ENCODE results near the gene MAP2K7. TPM values are rescaled to one million over a fixed set of nuclear protein-coding genes. Genes with fewer than 3 reads are reported as not detected.

MAP2K7 gene
- total and polyA plus RNA-seq, 8 donors: 25.7 to 33.1 (median 30.6) TPM

- Histone ChIP-seq H3K4me3 (no peak overlapping the region), H3K4me1 (peaks cover 0 to 4% of the 10 kb centered on the region in 2 donors), H3K27me3 (peaks cover 7 to 27% of the 10 kb centered on the region in 2 donors), H3K36me3 (no peaks in the 10 kb centered on the region), H3K27ac (no peak overlapping the region), H3K9me3 (no peaks in the 10 kb centered on the region)
- intact Hi-C loops (cut with DNase I): no loop called here
- ATAC-seq (no peak), DNase-seq (no peak)
- TF ChIP-seq CTCF (IDR thresholded peaks at IDR 0.05): no peak
Observed at GRCh38 chr19:7879111-7879807, 24.4 kb upstream of the MAP2K7 start.

GRCh38 chr19:7879836-7880235 is 23.8 kb upstream of the MAP2K7 start:
- TF ChIP-seq CTCF (IDR thresholded peaks at IDR 0.05): no peak
- no peak for DNase-seq
- Histone ChIP-seq H3K27ac (no peak overlapping the region), H3K4me1 (no peaks in the 10 kb centered on the region), H3K36me3 (no peaks in the 10 kb centered on the region), H3K9me3 (no peaks in the 10 kb centered on the region), H3K4me3 (no peak overlapping the region), H3K27me3 (peaks cover 7 to 21% of the 10 kb centered on the region in 2 donors)
- intact Hi-C loops (cut with DNase I): no loop called here
- ATAC-seq: no peak

GRCh38 chr19:7881910-7882309 is 21.8 kb upstream of the MAP2K7 start:
- Histone ChIP-seq H3K27ac (no peak overlapping the region), H3K4me3 (no peak overlapping the region), H3K9me3 (no peaks in the 10 kb centered on the region), H3K27me3 (peaks cover 0 to 11% of the 10 kb centered on the region in 2 donors), H3K4me1 (no peaks in the 10 kb centered on the region), H3K36me3 (no peaks in the 10 kb centered on the region)
- DNase-seq: no peak
- TF ChIP-seq CTCF (IDR thresholded peaks at IDR 0.05): no peak
- intact Hi-C loops (cut with DNase I): no loop called here
- no peak for ATAC-seq

GRCh38 chr19:7883105-7883504 is 20.6 kb upstream of the MAP2K7 start:
- Histone ChIP-seq H3K36me3 (no peaks in the 10 kb centered on the region), H3K27me3 (peaks cover 0 to 20% of the 10 kb centered on the region in 2 donors), H3K4me1 (peaks cover 0 to 1% of the 10 kb centered on the region in 2 donors), H3K27ac (no peak overlapping the region), H3K9me3 (no peaks in the 10 kb centered on the region), H3K4me3 (no peak overlapping the region)
- intact Hi-C loops (cut with DNase I): no loop called here
- TF ChIP-seq CTCF (IDR thresholded peaks at IDR 0.05): no peak
- ATAC-seq (no peak), DNase-seq (no peak)

- TF ChIP-seq CTCF (IDR thresholded peaks at IDR 0.05): no peak
- intact Hi-C loops (cut with DNase I): no loop called here
Observed at GRCh38 chr19:7883796-7884570, 19.7 kb upstream of the MAP2K7 start.

More at GRCh38 chr19:7883796-7884570, 19.7 kb upstream of the MAP2K7 start:
- ATAC-seq (no peak), DNase-seq (no peak)
- no peaks in the 10 kb centered on the region for H3K36me3 ChIP-seq
- peaks cover 0 to 9% of the 10 kb centered on the region in 2 donors for H3K4me1 ChIP-seq
- no peak overlapping the region for H3K4me3 ChIP-seq
- H3K27ac ChIP-seq: no peak overlapping the region
- no peaks in the 10 kb centered on the region for H3K9me3 ChIP-seq
- H3K27me3 ChIP-seq: peaks cover 0 to 29% of the 10 kb centered on the region in 2 donors

Data from left lung (tissue), 10 donors.